Head of caudate nucleus (tissue), 42 donors: Measurements from ENCODE around the gene ADAMTS12.

Experiments
- DNase-seq, 42 donors: peaks; one replicate each; pipeline versions ENCODE4 v3.0.0 to v3.0.0-alpha.2; 2020 to 2021; ENCODE audit warnings: mixed read lengths in 7 of 42
- intact Hi-C: fragments of 100-400 bp; cut with DNase I; formaldehyde crosslinking; loops from one replicate; pipeline ENCODE4 v1.15.0; 2022

The ADAMTS12 gene

GRCh38 chr5:33649549-33650482 is 242.0 kb downstream of the ADAMTS12 start:
- no peak for DNase-seq
- intact Hi-C loops = no loop called here

GRCh38 chr5:33641744-33642505 is 249.9 kb downstream of the ADAMTS12 start:
- DNase-seq = no peak
- intact Hi-C loops = no loop called here

- no peak for DNase-seq
- intact Hi-C loops = no loop called here
These were observed 252.3 kb downstream of the ADAMTS12 start for GRCh38 chr5:33639474-33639873.

- intact Hi-C loops = no loop called here
- no peak for DNase-seq
These were observed 254.8 kb downstream of the ADAMTS12 start for GRCh38 chr5:33637011-33637410.

- no peak for DNase-seq
- intact Hi-C loops = no loop called here
These were observed 256.2 kb downstream of the ADAMTS12 start for GRCh38 chr5:33635582-33635981.

GRCh38 chr5:33633699-33634098 is 258.1 kb downstream of the ADAMTS12 start:
- intact Hi-C loops = no loop called here
- DNase-seq = no peak

GRCh38 chr5:33631786-33632185 is 260.0 kb downstream of the ADAMTS12 start:
- DNase-seq = no peak
- intact Hi-C loops = no loop called here

- intact Hi-C loops = no loop called here
- DNase-seq = no peak
These were observed 260.7 kb downstream of the ADAMTS12 start for GRCh38 chr5:33631139-33631538.

GRCh38 chr5:33629999-33630398 is 261.8 kb downstream of the ADAMTS12 start:
- intact Hi-C loops = no loop called here
- no peak for DNase-seq

- intact Hi-C loops = no loop called here
- DNase-seq = no peak
These were observed 263.0 kb downstream of the ADAMTS12 start for GRCh38 chr5:33628796-33629195.

GRCh38 chr5:33621514-33621913 is 270.3 kb downstream of the ADAMTS12 start:
- intact Hi-C loops = no loop called here
- DNase-seq = no peak

GRCh38 chr5:33614039-33614438 is 277.8 kb downstream of the ADAMTS12 start:
- DNase-seq = no peak
- intact Hi-C loops = no loop called here

GRCh38 chr5:33612386-33612785 is 279.4 kb downstream of the ADAMTS12 start:
- no peak for DNase-seq
- intact Hi-C loops = no loop called here

- intact Hi-C loops = no loop called here
- DNase-seq = no peak
These were observed 279.9 kb downstream of the ADAMTS12 start for GRCh38 chr5:33611877-33612276.

- DNase-seq = no peak
- intact Hi-C loops = no loop called here
These were observed 283.3 kb downstream of the ADAMTS12 start for GRCh38 chr5:33608344-33609041.

GRCh38 chr5:33604503-33604902 is 287.3 kb downstream of the ADAMTS12 start:
- intact Hi-C loops = no loop called here

GRCh38 chr5:33601881-33602280 is 289.9 kb downstream of the ADAMTS12 start:
- intact Hi-C loops = no loop called here
- no peak for DNase-seq

More at GRCh38 chr5:33604503-33604902, 287.3 kb downstream of the ADAMTS12 start:
- no peak for DNase-seq

GRCh38 chr5:33595303-33595702 is 296.5 kb downstream of the ADAMTS12 start:
- DNase-seq = peak in 1 of 42 donors; percentile 13
- intact Hi-C loops = no loop called here

GRCh38 chr5:33594006-33594405 is 297.8 kb downstream of the ADAMTS12 start:
- DNase-seq = no peak
- intact Hi-C loops = no loop called here

- intact Hi-C loops = no loop called here
- DNase-seq = no peak
These were observed 299.5 kb downstream of the ADAMTS12 start for GRCh38 chr5:33592245-33592644.
